Lower leg skin (tissue), 3 donors: ENCODE measurements around the gene DLX3.

ENCODE experiments used
- CTCF ChIP-seq, 3 donors: fragments of 450-650 bp; IDR thresholded peaks; one replicate each; pipeline ENCODE4 v1.5.1; 2016; ENCODE audit warnings: antibody characterized with exemption in 3 of 3, mild to moderate bottlenecking in 3 of 3, moderate library complexity in 2 of 3
- POLR2A ChIP-seq, 2 donors: fragments of 450-650 bp; IDR thresholded peaks; one replicate each; pipeline ENCODE4 v1.6.1; 2016 to 2017; ENCODE audit warnings: antibody characterized with exemption in 2 of 2, mild to moderate bottlenecking in 1 of 2, moderate library complexity in 1 of 2

- TF ChIP-seq CTCF (IDR thresholded peaks at IDR 0.05) (no peak), POLR2A (IDR thresholded peaks at IDR 0.05) (no peak)
Measured at GRCh38 chr17:49975531-49975930, 19.5 kb downstream of the DLX3 start.
